Endothelial cell (in vitro differentiated cells): ENCODE data around the gene NTM. TPM values are rescaled to one million over a fixed set of nuclear protein-coding genes. Genes with fewer than 3 reads are reported as not detected.

Experiments
- DNase-seq: peaks from one replicate; pipeline ENCODE4 v3.0.0; 2021; ENCODE audit warnings: low spot score
- H3K27ac Mint-ChIP-seq: one replicate; pipeline ENCODE4 v1.8.0; 2021; ENCODE audit warnings: mixed read lengths, inconsistent platforms; ENCODE audit not compliant: unreplicated experiment
- H3K27me3 Mint-ChIP-seq: one replicate; pipeline ENCODE4 v1.8.0; 2021; ENCODE audit warnings: mild to moderate bottlenecking, moderate library complexity, mixed read lengths, inconsistent platforms; ENCODE audit not compliant: unreplicated experiment
- H3K36me3 Mint-ChIP-seq: one replicate; pipeline ENCODE4 v1.8.0; 2021; ENCODE audit warnings: mild to moderate bottlenecking, low read depth, mixed read lengths, inconsistent platforms; ENCODE audit not compliant: unreplicated experiment
- H3K4me1 Mint-ChIP-seq: one replicate; pipeline ENCODE4 v1.8.0; 2021; ENCODE audit warnings: mild to moderate bottlenecking, mixed read lengths, inconsistent platforms; ENCODE audit not compliant: unreplicated experiment
- H3K4me3 Mint-ChIP-seq: one replicate; pipeline ENCODE4 v1.8.0; 2021; ENCODE audit warnings: mild to moderate bottlenecking, mixed read lengths, inconsistent platforms; ENCODE audit not compliant: unreplicated experiment
- H3K9me3 Mint-ChIP-seq: one replicate; pipeline ENCODE4 v1.8.0; 2021; ENCODE audit warnings: mixed read lengths, inconsistent platforms; ENCODE audit not compliant: unreplicated experiment
- CTCF ChIP-seq: fragments of 200-600 bp; sonication (generic); IDR thresholded peaks from one replicate; pipeline ENCODE4 v1.5.0; 2021; ENCODE audit warnings: antibody characterized with exemption; ENCODE audit not compliant: unreplicated experiment
- total RNA-seq: library from RNA; stranded (reverse); fragmentation: NEBNext Ultra II Directional; extraction: Animal tissue kit (Norgen Biotek cat#: 25700); gene quantifications from one replicate; pipeline ENCODE4 v1.2.1, GENCODE V29; 2021; ENCODE audit not compliant: unreplicated experiment

The NTM gene
- total RNA-seq, 1 donor from 2014 or later = 3.6 TPM

GRCh38 chr11:132228746-132229325 lies 858.4 kb downstream of the NTM start:
- TF ChIP-seq CTCF = no peak
- Mint-ChIP-seq H3K4me3 (no peak overlapping the region), H3K36me3 (peaks cover 2% of the 10 kb centered on the region), H3K9me3 (no peaks in the 10 kb centered on the region), H3K27me3 (peaks cover 2% of the 10 kb centered on the region), H3K4me1 (no peaks in the 10 kb centered on the region), H3K27ac (no peak overlapping the region)
- no peak for DNase-seq

GRCh38 chr11:132231656-132232347 lies 861.4 kb downstream of the NTM start:
- Mint-ChIP-seq H3K9me3 (no peaks in the 10 kb centered on the region), H3K36me3 (no peaks in the 10 kb centered on the region), H3K27ac (no peak overlapping the region), H3K4me3 (no peak overlapping the region), H3K27me3 (peaks cover 8% of the 10 kb centered on the region), H3K4me1 (no peaks in the 10 kb centered on the region)
- no peak for TF ChIP-seq CTCF
- no peak for DNase-seq

- no peak for TF ChIP-seq CTCF
- no peak for DNase-seq
- H3K4me3 Mint-ChIP-seq = no peak overlapping the region
- no peaks in the 10 kb centered on the region for H3K4me1 Mint-ChIP-seq
- H3K9me3 Mint-ChIP-seq = no peaks in the 10 kb centered on the region
- H3K36me3 Mint-ChIP-seq = no peaks in the 10 kb centered on the region
- peaks cover 8% of the 10 kb centered on the region for H3K27me3 Mint-ChIP-seq
- no peak overlapping the region for H3K27ac Mint-ChIP-seq
These were observed 864.5 kb downstream of the NTM start for GRCh38 chr11:132234878-132235277.

GRCh38 chr11:132237781-132238180 lies 867.4 kb downstream of the NTM start:
- no peak for TF ChIP-seq CTCF
- Mint-ChIP-seq H3K36me3 (no peaks in the 10 kb centered on the region), H3K4me3 (no peak overlapping the region), H3K27ac (no peak overlapping the region), H3K4me1 (peaks cover 14% of the 10 kb centered on the region), H3K27me3 (peaks cover 8% of the 10 kb centered on the region), H3K9me3 (no peaks in the 10 kb centered on the region)
- no peak for DNase-seq

- Mint-ChIP-seq H3K4me3 (no peak overlapping the region), H3K27me3 (peaks cover 8% of the 10 kb centered on the region), H3K9me3 (no peaks in the 10 kb centered on the region), H3K4me1 (peaks cover 18% of the 10 kb centered on the region), H3K27ac (no peak overlapping the region), H3K36me3 (no peaks in the 10 kb centered on the region)
- TF ChIP-seq CTCF = no peak
- no peak for DNase-seq
These were observed 868.0 kb downstream of the NTM start for GRCh38 chr11:132238331-132238866.
